Endothelial cell of umbilical vein (primary cell): ENCODE results near the gene AACS. TPM values are rescaled to one million over a fixed set of nuclear protein-coding genes. Genes with fewer than 3 reads are reported as not detected.

Source experiments
- BruUV-seq: library from RNA; stranded (reverse); fragments of 400-500 nt; replicated peaks from 2 replicates; lab custom pipeline; 2021; lab: Mats Ljungman, UMichigan
- CTCF ChIA-PET: fragments of 300-600, 350-600 bp; sonication (Branson Sonifier 250); formaldehyde crosslinking; loops from one replicate; lab custom pipeline; 2021; ENCODE audit warnings: antibody characterized with exemption, inconsistent platforms; lab: Charles Lee
- POLR2A ChIA-PET: fragments of 300-600, 350-600 bp; sonication (Branson Sonifier 250); formaldehyde crosslinking; loops from one replicate; lab custom pipeline; 2021; ENCODE audit warnings: antibody characterized with exemption, inconsistent platforms; lab: Charles Lee
- DNase-seq: peaks from one replicate; pipeline ENCODE4 v3.0.0-alpha.2; 2011; ENCODE audit warnings: low read depth, low spot score
- FAIRE-seq: peaks from 2 replicates; lab custom pipeline; 2011; peaks lifted over from hg19 to GRCh38; lab: Jason Lieb, UNC
- H2AFZ ChIP-seq: 2 replicates; pipeline ENCODE4 v1.6.0; 2012; ENCODE audit warnings: low read depth, low read length, control low read depth, inconsistent platforms
- H3K27ac ChIP-seq: 2 replicates; pipeline ENCODE4 v1.5.1; 2011; ENCODE audit warnings: low read depth, mild to moderate bottlenecking, control low read depth, low read length, moderate library complexity; ENCODE audit not compliant: insufficient read depth
- H3K27me3 ChIP-seq, 2 experiments: 2 replicates each; pipeline versions ENCODE4 v1.6.0 to v1.6.1; 2011; ENCODE audit warnings: low read length in 2 of 2, mixed read lengths in 1 of 2; ENCODE audit not compliant: control insufficient read depth in 2 of 2, insufficient read depth in 2 of 2
- H3K36me3 ChIP-seq, 2 experiments: 2 replicates in 1 of 2; 3 replicates in 1 of 2; pipeline ENCODE4 v1.5.1; 2011; ENCODE audit warnings: low read length in 2 of 2, mild to moderate bottlenecking in 1 of 2, moderate library complexity in 1 of 2; ENCODE audit not compliant: control insufficient read depth in 2 of 2, insufficient read depth in 2 of 2; ENCODE audit errors: extremely low read depth in 1 of 2
- H3K4me1 ChIP-seq: 3 replicates; pipeline ENCODE4 v1.5.1; 2011; ENCODE audit warnings: mild to moderate bottlenecking, low read length; ENCODE audit not compliant: control insufficient read depth, insufficient read depth; ENCODE audit errors: extremely low read depth
- H3K4me2 ChIP-seq: 2 replicates; pipeline ENCODE4 v1.6.1; 2011; ENCODE audit warnings: low read length, control low read depth, mixed read lengths; ENCODE audit not compliant: insufficient read depth
- H3K4me3 ChIP-seq, 3 experiments: fragments of 200-600 bp in 1 of 3; sonication (generic), shearing (Covaris generic) in 1 of 3; replicated peaks in 1 of 3; 2 replicates each; pipeline ENCODE4 v1.5.1; 2011 to 2016; ENCODE audit warnings: control low read depth in 3 of 3, low read length in 3 of 3, mild to moderate bottlenecking in 2 of 3, inconsistent platforms in 1 of 3, low read depth in 1 of 3, moderate library complexity in 1 of 3; ENCODE audit not compliant: insufficient read depth in 1 of 3
- H3K79me2 ChIP-seq: 2 replicates; pipeline ENCODE4 v1.6.0; 2012; ENCODE audit warnings: low read length, inconsistent platforms; ENCODE audit not compliant: control insufficient read depth, insufficient read depth
- H3K9ac ChIP-seq: replicated peaks from 2 replicates; pipeline ENCODE3; 2011; ENCODE audit warnings: low read length, control low read depth; ENCODE audit not compliant: insufficient read depth; ENCODE audit errors: extremely low read depth
- H3K9me1 ChIP-seq: replicated peaks from 3 replicates; pipeline ENCODE4 v1.6.0; 2011; ENCODE audit warnings: mild to moderate bottlenecking, low read length; ENCODE audit not compliant: control insufficient read depth, insufficient read depth; ENCODE audit errors: extremely low read depth
- H3K9me3 ChIP-seq: replicated peaks from 2 replicates; pipeline ENCODE4 v1.5.1; 2012; ENCODE audit warnings: low read length, inconsistent platforms; ENCODE audit not compliant: control insufficient read depth, insufficient read depth
- H4K20me1 ChIP-seq: replicated peaks from 2 replicates; pipeline ENCODE3; 2011; ENCODE audit warnings: mild to moderate bottlenecking, low read length; ENCODE audit not compliant: control insufficient read depth, insufficient read depth; ENCODE audit errors: extremely low read depth
- CTCF ChIP-seq, 2 donors: IDR thresholded peaks; 1 replicate in 1 of 2; 2 replicates in 1 of 2; pipeline ENCODE4 v1.5.1; 2011; ENCODE audit warnings: low read length in 2 of 2, mild to moderate bottlenecking in 2 of 2, moderate library complexity in 2 of 2, control low read depth in 1 of 2, inconsistent platforms in 1 of 2, low read depth in 1 of 2; ENCODE audit not compliant: insufficient read depth in 1 of 2; ENCODE audit errors: extremely low read depth in 1 of 2
- EZH2 ChIP-seq: IDR thresholded peaks from 2 replicates; pipeline ENCODE4 v1.6.1; 2012; ENCODE audit warnings: borderline replicate concordance, low read depth, mild to moderate bottlenecking, moderate library complexity, low read length, inconsistent platforms; ENCODE audit not compliant: severe bottlenecking
- FOS ChIP-seq: IDR thresholded peaks from 2 replicates; pipeline ENCODE4 v1.6.1; 2011; ENCODE audit warnings: mild to moderate bottlenecking, low read length, moderate library complexity, borderline replicate concordance; ENCODE audit not compliant: insufficient read depth
- GATA2 ChIP-seq: IDR thresholded peaks from 2 replicates; pipeline ENCODE4 v1.7.0; 2011; ENCODE audit warnings: low read depth, mild to moderate bottlenecking, moderate library complexity, mixed read lengths, low read length; ENCODE audit not compliant: insufficient read length, insufficient read depth
- JUN ChIP-seq: IDR thresholded peaks from 2 replicates; pipeline ENCODE4 v1.6.1; 2011; ENCODE audit warnings: borderline replicate concordance, low read depth; ENCODE audit not compliant: insufficient read length, insufficient read depth
- MYC ChIP-seq: IDR thresholded peaks from one replicate; pipeline ENCODE4 v1.6.1; 2011; ENCODE audit warnings: mild to moderate bottlenecking, low read depth, low read length
- POLR2A ChIP-seq: IDR thresholded peaks from 2 replicates; pipeline ENCODE4 v1.6.1; 2012; ENCODE audit warnings: low read depth, mild to moderate bottlenecking, control low read depth, low read length
- POLR2AphosphoS5 ChIP-seq: IDR thresholded peaks from 2 replicates; pipeline ENCODE4 v1.6.1; 2012; ENCODE audit warnings: low read depth, mild to moderate bottlenecking, control low read depth, low read length, moderate library complexity; ENCODE audit not compliant: insufficient read depth
- dilution Hi-C: fragments of 300-500 bp; cut with MboI; formaldehyde crosslinking; loops from one replicate; pipeline ENCODE4 v1.15.0; 2019; ENCODE audit warnings: low sequenced_read_pairs; ENCODE audit not compliant: extremely low pct_ligation_motif_present
- intact Hi-C: fragments of 100-400 bp; cut with micrococcal nuclease; formaldehyde crosslinking; loops from one replicate; pipeline ENCODE4 v1.10.0; 2022
- polyA plus RNA-seq, 4 experiments: library from polyadenylated mRNA; depleted of rRNA in 3 of 4; stranded (reverse) in 3 of 4; unstranded in 1 of 4; fragments of >200 nt; gene quantifications; 2 replicates each; pipeline versions ENCODE4 v1.2.1 to v1.2.3, GENCODE V29; 2011 to 2012; ENCODE audit warnings: missing spikeins in 1 of 4
- total RNA-seq: library from RNA; stranded (reverse); gene quantifications from 2 replicates; pipeline ENCODE4 v1.2.3, GENCODE V29; 2021
- TF ChIP-seq, protein P1 (sequence below): IDR thresholded peaks from 2 replicates; pipeline ENCODE4 v1.6.1; 2011; ENCODE audit not compliant: insufficient read depth, insufficient read length

Gene AACS
- total and polyA plus RNA-seq, 2 donors (not counting 3 experiments of a cell fraction or from before 2014, with no cell fraction given) = 34.7 to 40.3 TPM

DNA sequence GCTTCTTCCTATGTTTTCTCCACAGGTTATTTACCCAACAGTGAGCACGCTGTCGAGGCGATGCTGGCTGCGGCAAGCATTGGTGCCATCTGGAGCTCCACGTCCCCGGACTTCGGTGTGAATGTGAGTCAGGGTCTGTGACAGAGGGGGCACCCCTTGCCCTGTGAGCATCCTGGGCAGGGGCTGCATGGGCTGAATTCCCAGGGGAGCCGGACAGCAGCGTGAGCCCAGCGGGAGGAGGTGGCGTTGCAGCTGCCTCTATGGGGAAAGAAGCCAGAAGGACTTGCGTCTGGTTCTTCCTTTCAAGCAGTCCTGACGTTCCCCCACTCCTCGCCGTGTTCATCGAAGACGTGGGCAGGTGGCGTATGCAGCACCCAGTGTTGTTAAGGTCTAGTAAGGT is 26.2 kb downstream of the AACS start:
- TF ChIP-seq FOS = no peak
- no peak for TF ChIP-seq MYC
- TF ChIP-seq CTCF (IDR thresholded peaks at IDR 0.05; ENCODE audit: extremely low read depth in 1 of 2, insufficient read depth in 1 of 2, low read depth in 1 of 2, low read length in 2 of 2) = no peak
- TF ChIP-seq EZH2 = no peak
- TF ChIP-seq GATA2 = no peak
- no peak for TF ChIP-seq POLR2A
- TF ChIP-seq, protein P1, sequence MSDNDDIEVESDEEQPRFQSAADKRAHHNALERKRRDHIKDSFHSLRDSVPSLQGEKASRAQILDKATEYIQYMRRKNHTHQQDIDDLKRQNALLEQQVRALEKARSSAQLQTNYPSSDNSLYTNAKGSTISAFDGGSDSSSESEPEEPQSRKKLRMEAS = no peak
- no peak for TF ChIP-seq POLR2AphosphoS5
- no peak for TF ChIP-seq JUN
- CTCF ChIA-PET = no interaction called here

More for the DNA sequence above, 26.2 kb downstream of the AACS start:
- no peaks in the 10 kb centered on the region for H4K20me1 ChIP-seq
- intact Hi-C loops (no loop called here), dilution Hi-C loops (no loop called here)
- POLR2A ChIA-PET = no interaction called here
- no peak overlapping the region for H2AFZ ChIP-seq
- no peaks in the 10 kb centered on the region for H3K79me2 ChIP-seq
- peaks cover 3 to 26% of the 10 kb centered on the region in 2 experiments for H3K36me3 ChIP-seq
- H3K4me2 ChIP-seq = no peak overlapping the region
- H3K4me3 ChIP-seq = no peak overlapping the region
- no peaks in the 10 kb centered on the region for H3K9me3 ChIP-seq
- DNase-seq (no peak), FAIRE-seq (no peak)
- no peak overlapping the region for H3K9ac ChIP-seq
- no peaks in the 10 kb centered on the region for H3K4me1 ChIP-seq
- no peak overlapping the region for H3K27ac ChIP-seq
- no peaks in the 10 kb centered on the region for H3K9me1 ChIP-seq
- H3K27me3 ChIP-seq = no peaks in the 10 kb centered on the region
- BruUV-seq = no TSS peak
